Measurements from ENCODE around the gene SPOCK1. TPM values are rescaled to one million over a fixed set of nuclear protein-coding genes. Genes with fewer than 3 reads are reported as not detected.

SPOCK1 gene
- total and polyA plus RNA-seq, 2 experiments from 2014 or later: 268 to 471 TPM

GRCh38 chr5:137223324-137224295 lies 275.5 kb downstream of the SPOCK1 start:
- in situ Hi-C loops (cut with MboI): no loop called here
- 72 to 77% methylated on average over 4 of the region's 4 CpGs for WGBS, 2 experiments (ENCODE audit: low coverage in 1 of 2, low lambda C conversion rate in 2 of 2, missing lambda C conversion rate in 2 of 2)
- peaks cover 9% of the 10 kb centered on the region; the same call in 1 of the 2 replicates for H4K20me1 ChIP-seq (ENCODE audit: insufficient read depth)
- no peak for TF ChIP-seq EZH2 (IDR thresholded peaks at IDR 0.05; ENCODE audit: insufficient read depth, poor library complexity, severe bottlenecking)
- TF ChIP-seq EZH2phosphoT487 (IDR thresholded peaks at IDR 0.05; ENCODE audit: insufficient read depth, low read depth): no peak
- H3K9me2 ChIP-seq (ENCODE audit: insufficient read depth): no peaks in the 10 kb centered on the region
- peaks cover 17% of the 10 kb centered on the region for H3K4me1 ChIP-seq (ENCODE audit: insufficient read depth)
- H2AFZ ChIP-seq: no peak overlapping the region
- H3K79me2 ChIP-seq (ENCODE audit: insufficient read depth): peaks cover 44% of the 10 kb centered on the region; the same call in 1 of the 2 replicates
- H3K27me3 ChIP-seq (replicated peaks; ENCODE audit: insufficient read depth): no peaks in the 10 kb centered on the region
- no peaks in the 10 kb centered on the region for H3K9me3 ChIP-seq (ENCODE audit: low read depth)
- H3K4me2 ChIP-seq (ENCODE audit: unreplicated experiment): no peak overlapping the region
- H3F3A ChIP-seq (ENCODE audit: insufficient read depth): peaks cover 14% of the 10 kb centered on the region; the same call in 1 of the 2 replicates
- H3K4me3 ChIP-seq: no peak overlapping the region
- H3K27ac ChIP-seq: no peak overlapping the region
- no peaks in the 10 kb centered on the region for H3K36me3 ChIP-seq (ENCODE audit: low read depth)
- no peak for DNase-seq
- H3K9ac ChIP-seq: no peak overlapping the region

GRCh38 chr5:137221943-137222342 lies 277.2 kb downstream of the SPOCK1 start:
- 95 to 96% methylated on average over 3 of the region's 3 CpGs for WGBS, 2 experiments (ENCODE audit: low coverage in 1 of 2, low lambda C conversion rate in 2 of 2, missing lambda C conversion rate in 2 of 2)
- no peaks in the 10 kb centered on the region for H3K27me3 ChIP-seq (replicated peaks; ENCODE audit: insufficient read depth)
- no peak overlapping the region for H3K9ac ChIP-seq
- in situ Hi-C loops (cut with MboI): no loop called here
- peaks cover 32% of the 10 kb centered on the region for H3K4me1 ChIP-seq (ENCODE audit: insufficient read depth)
- no peak for DNase-seq
- no peak overlapping the region for H3K4me2 ChIP-seq (ENCODE audit: unreplicated experiment)
- peaks cover 9% of the 10 kb centered on the region; the same call in 1 of the 2 replicates for H4K20me1 ChIP-seq (ENCODE audit: insufficient read depth)
- no peak for TF ChIP-seq EZH2 (IDR thresholded peaks at IDR 0.05; ENCODE audit: insufficient read depth, poor library complexity, severe bottlenecking)
- TF ChIP-seq EZH2phosphoT487 (IDR thresholded peaks at IDR 0.05; ENCODE audit: insufficient read depth, low read depth): no peak
- no peaks in the 10 kb centered on the region for H3K9me3 ChIP-seq (ENCODE audit: low read depth)
- peaks cover 35% of the 10 kb centered on the region; the same call in 1 of the 2 replicates for H3K79me2 ChIP-seq (ENCODE audit: insufficient read depth)
- no peak overlapping the region for H3K4me3 ChIP-seq
- peaks cover 30% of the 10 kb centered on the region for H3F3A ChIP-seq (ENCODE audit: insufficient read depth)
- H3K9me2 ChIP-seq (ENCODE audit: insufficient read depth): no peaks in the 10 kb centered on the region
- no peaks in the 10 kb centered on the region for H3K36me3 ChIP-seq (ENCODE audit: low read depth)
- H2AFZ ChIP-seq: no peak overlapping the region
- H3K27ac ChIP-seq: no peak overlapping the region

- no peaks in the 10 kb centered on the region for H3K36me3 ChIP-seq (ENCODE audit: low read depth)
- H3K27me3 ChIP-seq (replicated peaks; ENCODE audit: insufficient read depth): no peaks in the 10 kb centered on the region
- peaks cover 32% of the 10 kb centered on the region; the same call in 1 of the 2 replicates for H3K79me2 ChIP-seq (ENCODE audit: insufficient read depth)
- no peaks in the 10 kb centered on the region for H3K9me3 ChIP-seq (ENCODE audit: low read depth)
- peaks cover 34% of the 10 kb centered on the region for H3K4me1 ChIP-seq (ENCODE audit: insufficient read depth)
- H3K4me2 ChIP-seq (ENCODE audit: unreplicated experiment): no peak overlapping the region
- in situ Hi-C loops (cut with MboI): no loop called here
- WGBS, 2 experiments (ENCODE audit: low coverage in 1 of 2, low lambda C conversion rate in 2 of 2, missing lambda C conversion rate in 2 of 2): 31 to 41% methylated on average over 3 of the region's 3 CpGs
- H3K9me2 ChIP-seq (ENCODE audit: insufficient read depth): no peaks in the 10 kb centered on the region
- H3K4me3 ChIP-seq: no peak overlapping the region
- no peak overlapping the region; the same call in 1 of the 2 replicates for H3K9ac ChIP-seq
- DNase-seq: peak; percentile 95
- peaks cover 9% of the 10 kb centered on the region; the same call in 1 of the 2 replicates for H4K20me1 ChIP-seq (ENCODE audit: insufficient read depth)
- H3F3A ChIP-seq (ENCODE audit: insufficient read depth): peaks cover 31% of the 10 kb centered on the region
- H3K27ac ChIP-seq: no peak overlapping the region
- H2AFZ ChIP-seq: no peak overlapping the region
- TF ChIP-seq EZH2phosphoT487 (IDR thresholded peaks at IDR 0.05; ENCODE audit: insufficient read depth, low read depth) (no peak), EZH2 (IDR thresholded peaks at IDR 0.05; ENCODE audit: insufficient read depth, poor library complexity, severe bottlenecking) (no peak)
Measured at GRCh38 chr5:137220523-137220927, 278.6 kb downstream of the SPOCK1 start.

- no peak overlapping the region for H2AFZ ChIP-seq
- no peaks in the 10 kb centered on the region for H3K36me3 ChIP-seq (ENCODE audit: low read depth)
- TF ChIP-seq EZH2 (IDR thresholded peaks at IDR 0.05; ENCODE audit: insufficient read depth, poor library complexity, severe bottlenecking) (no peak), EZH2phosphoT487 (IDR thresholded peaks at IDR 0.05; ENCODE audit: insufficient read depth, low read depth) (no peak)
- no peak overlapping the region for H3K4me3 ChIP-seq
- H3K9me3 ChIP-seq (ENCODE audit: low read depth): no peaks in the 10 kb centered on the region
- no peak overlapping the region for H3K9ac ChIP-seq
- no peak for DNase-seq
- in situ Hi-C loops (cut with MboI): loop anchor here (10.0 kb wide), 1 partner anchor 404 kb away; no protein-coding TSS in a partner anchor
- H3K79me2 ChIP-seq (ENCODE audit: insufficient read depth): peaks cover 42% of the 10 kb centered on the region
- no peaks in the 10 kb centered on the region for H3K27me3 ChIP-seq (replicated peaks; ENCODE audit: insufficient read depth)
- peaks cover 49% of the 10 kb centered on the region for H3K4me1 ChIP-seq (ENCODE audit: insufficient read depth)
- WGBS, 2 experiments (ENCODE audit: low coverage in 1 of 2, low lambda C conversion rate in 2 of 2, missing lambda C conversion rate in 2 of 2): 39 to 45% methylated on average over 1 of the region's 1 CpG
- no peaks in the 10 kb centered on the region for H3K9me2 ChIP-seq (ENCODE audit: insufficient read depth)
- H4K20me1 ChIP-seq (ENCODE audit: insufficient read depth): peaks cover 9% of the 10 kb centered on the region; the same call in 1 of the 2 replicates
- no peak overlapping the region for H3K4me2 ChIP-seq (ENCODE audit: unreplicated experiment)
- no peak overlapping the region; the same call in 1 of the 2 replicates for H3K27ac ChIP-seq
- peaks cover 44% of the 10 kb centered on the region for H3F3A ChIP-seq (ENCODE audit: insufficient read depth)
Measured at GRCh38 chr5:137218896-137219295, 280.2 kb downstream of the SPOCK1 start.
